Coronary artery (tissue), 2 donors: Measurements from ENCODE around the gene DCST2.

Experiments
- DNase-seq: peaks from one replicate; pipeline ENCODE4 v3.0.0-alpha.2; 2017; ENCODE audit warnings: low spot score
- H3K27ac ChIP-seq, 2 donors: fragments of 200-600 bp; sonication (generic); one replicate each; pipeline ENCODE4 v1.5.1; 2016 to 2019
- H3K4me3 ChIP-seq: fragments of 200-600 bp; sonication (generic); 2 replicates; pipeline ENCODE4 v1.5.1; 2016; ENCODE audit warnings: mild to moderate bottlenecking, moderate library complexity
- TF ChIP-seq, protein P1 (sequence below): fragments of 200-600 bp; sonication (generic); IDR thresholded peaks from one replicate; pipeline ENCODE4 v1.5.1; 2019; ENCODE audit warnings: antibody characterized with exemption

DCST2 gene

GRCh38 chr1:155062151-155062686 is 28.6 kb upstream of the DCST2 start:
- peak overlapping the region; percentile 94 for H3K4me3 ChIP-seq
- H3K27ac ChIP-seq: no peak overlapping the region
- TF ChIP-seq, protein P1, sequence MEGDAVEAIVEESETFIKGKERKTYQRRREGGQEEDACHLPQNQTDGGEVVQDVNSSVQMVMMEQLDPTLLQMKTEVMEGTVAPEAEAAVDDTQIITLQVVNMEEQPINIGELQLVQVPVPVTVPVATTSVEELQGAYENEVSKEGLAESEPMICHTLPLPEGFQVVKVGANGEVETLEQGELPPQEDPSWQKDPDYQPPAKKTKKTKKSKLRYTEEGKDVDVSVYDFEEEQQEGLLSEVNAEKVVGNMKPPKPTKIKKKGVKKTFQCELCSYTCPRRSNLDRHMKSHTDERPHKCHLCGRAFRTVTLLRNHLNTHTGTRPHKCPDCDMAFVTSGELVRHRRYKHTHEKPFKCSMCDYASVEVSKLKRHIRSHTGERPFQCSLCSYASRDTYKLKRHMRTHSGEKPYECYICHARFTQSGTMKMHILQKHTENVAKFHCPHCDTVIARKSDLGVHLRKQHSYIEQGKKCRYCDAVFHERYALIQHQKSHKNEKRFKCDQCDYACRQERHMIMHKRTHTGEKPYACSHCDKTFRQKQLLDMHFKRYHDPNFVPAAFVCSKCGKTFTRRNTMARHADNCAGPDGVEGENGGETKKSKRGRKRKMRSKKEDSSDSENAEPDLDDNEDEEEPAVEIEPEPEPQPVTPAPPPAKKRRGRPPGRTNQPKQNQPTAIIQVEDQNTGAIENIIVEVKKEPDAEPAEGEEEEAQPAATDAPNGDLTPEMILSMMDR: no peak
- DNase-seq: no peak

- DNase-seq: no peak
- TF ChIP-seq, protein P1: peak; percentile 100
- no peak overlapping the region for H3K27ac ChIP-seq
- H3K4me3 ChIP-seq: peak overlapping the region; percentile 26
These were observed 28.0 kb upstream of the DCST2 start for GRCh38 chr1:155061381-155062150.

DNA sequence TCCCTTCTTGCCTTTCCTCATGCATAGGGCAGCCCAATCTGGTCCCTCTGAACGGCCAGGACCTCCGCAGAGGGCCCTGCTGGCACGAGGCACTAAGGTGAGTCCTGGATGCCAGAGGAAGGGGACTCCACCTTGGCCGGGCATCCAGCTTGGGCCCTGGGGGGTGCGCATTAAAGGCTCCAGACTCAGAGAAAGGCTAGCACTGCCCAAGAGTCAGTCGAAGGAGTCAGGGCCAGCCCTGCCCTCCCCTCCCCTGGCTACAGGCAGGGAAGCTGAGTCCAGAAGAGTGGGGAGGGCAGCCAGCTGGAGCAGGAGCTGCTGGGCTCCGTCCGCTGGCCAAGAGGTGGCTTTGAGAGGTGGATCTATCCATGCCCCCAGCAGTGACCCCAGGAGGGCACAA is 27.2 kb upstream of the DCST2 start:
- Histone ChIP-seq H3K27ac (no peak overlapping the region), H3K4me3 (no peak overlapping the region)
- DNase-seq: no peak
- TF ChIP-seq, protein P1: no peak

DNA sequence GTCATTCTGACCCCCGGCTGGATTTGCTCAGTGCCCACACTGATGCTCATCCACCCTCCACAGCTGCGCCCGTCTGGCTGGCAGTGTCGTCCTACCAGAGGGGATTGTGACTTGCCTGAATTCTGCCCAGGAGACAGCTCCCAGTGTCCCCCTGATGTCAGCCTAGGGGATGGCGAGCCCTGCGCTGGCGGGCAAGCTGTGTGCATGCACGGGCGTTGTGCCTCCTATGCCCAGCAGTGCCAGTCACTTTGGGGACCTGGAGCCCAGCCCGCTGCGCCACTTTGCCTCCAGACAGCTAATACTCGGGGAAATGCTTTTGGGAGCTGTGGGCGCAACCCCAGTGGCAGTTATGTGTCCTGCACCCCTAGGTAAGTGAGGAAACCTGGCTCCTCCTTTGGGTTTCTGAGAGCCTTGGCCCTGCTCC is 24.2 kb upstream of the DCST2 start:
- TF ChIP-seq, protein P1: no peak
- Histone ChIP-seq H3K27ac (no peak overlapping the region), H3K4me3 (no peak overlapping the region)
- DNase-seq: no peak

- no peak for DNase-seq
These were observed 23.5 kb upstream of the DCST2 start for GRCh38 chr1:155057104-155057503.

GRCh38 chr1:155053531-155054105 is 20.0 kb upstream of the DCST2 start:
- Histone ChIP-seq H3K27ac (peak overlapping the region in 1 of 2 donors; percentile 0), H3K4me3 (peak overlapping the region; percentile 79)
- no peak for DNase-seq
- TF ChIP-seq, protein P1: no peak

More at GRCh38 chr1:155057104-155057503, 23.5 kb upstream of the DCST2 start:
- no peak overlapping the region for H3K27ac ChIP-seq
- no peak overlapping the region for H3K4me3 ChIP-seq
- TF ChIP-seq, protein P1: no peak
